Keratinocyte (primary cell): Measurements from ENCODE around the gene ZCCHC17. TPM values are rescaled to one million over a fixed set of nuclear protein-coding genes. Genes with fewer than 3 reads are reported as not detected.

ENCODE experiments used
- DNase-seq: peaks from one replicate; pipeline ENCODE4 v3.0.0-alpha.2; 2011; ENCODE audit warnings: low read depth, missing footprints, low spot score
- FAIRE-seq: peaks from 2 replicates; lab custom pipeline; 2011; peaks lifted over from hg19 to GRCh38; lab: Jason Lieb, UNC
- H2AFZ ChIP-seq: 2 replicates; pipeline ENCODE4 v1.6.0; 2012; ENCODE audit warnings: low read length, control low read depth, inconsistent platforms; ENCODE audit not compliant: control insufficient read depth
- H3K27ac ChIP-seq: 2 replicates; pipeline ENCODE4 v1.5.1; 2011; ENCODE audit warnings: low read length; ENCODE audit not compliant: control insufficient read depth, insufficient read depth
- H3K27me3 ChIP-seq: 3 replicates; pipeline ENCODE4 v1.6.0; 2011; ENCODE audit warnings: low read length; ENCODE audit not compliant: control insufficient read depth, insufficient read depth; ENCODE audit errors: extremely low read depth
- H3K36me3 ChIP-seq, 2 experiments: 2 replicates in 1 of 2; 3 replicates in 1 of 2; pipeline ENCODE4 v1.5.1; 2011; ENCODE audit warnings: low read length in 2 of 2, mild to moderate bottlenecking in 1 of 2; ENCODE audit not compliant: control insufficient read depth in 2 of 2, insufficient read depth in 2 of 2; ENCODE audit errors: extremely low read depth in 1 of 2
- H3K4me1 ChIP-seq: 3 replicates; pipeline ENCODE4 v1.5.1; 2011; ENCODE audit warnings: low read length; ENCODE audit not compliant: control insufficient read depth, insufficient read depth; ENCODE audit errors: extremely low read depth
- H3K4me2 ChIP-seq: 3 replicates; pipeline ENCODE4 v1.6.0; 2011; ENCODE audit warnings: low read depth, low read length; ENCODE audit not compliant: control insufficient read depth, insufficient read depth; ENCODE audit errors: extremely low read depth
- H3K4me3 ChIP-seq, 3 experiments: fragments of 200-600 bp in 1 of 3; sonication (generic) in 1 of 3; 2 replicates in 2 of 3; 3 replicates in 1 of 3; pipeline ENCODE4 v1.5.1; 2011 to 2016; ENCODE audit warnings: low read length in 3 of 3, mild to moderate bottlenecking in 3 of 3, control low read depth in 2 of 3, inconsistent platforms in 1 of 3, low read depth in 1 of 3, mixed read lengths in 1 of 3, mixed run types in 1 of 3, moderate library complexity in 1 of 3; ENCODE audit not compliant: control insufficient read depth in 2 of 3, insufficient read depth in 2 of 3; ENCODE audit errors: extremely low read depth in 1 of 3
- H3K79me2 ChIP-seq: 2 replicates; pipeline ENCODE4 v1.6.0; 2012; ENCODE audit warnings: low read length; ENCODE audit not compliant: control insufficient read depth, insufficient read depth
- H3K9ac ChIP-seq: 3 replicates; pipeline ENCODE4 v1.6.0; 2011; ENCODE audit warnings: low read length; ENCODE audit not compliant: control insufficient read depth, insufficient read depth; ENCODE audit errors: extremely low read depth
- H3K9me1 ChIP-seq: 3 replicates; pipeline ENCODE4 v1.6.0; 2011; ENCODE audit warnings: low read length; ENCODE audit not compliant: control insufficient read depth, insufficient read depth; ENCODE audit errors: extremely low read depth
- H3K9me3 ChIP-seq: 2 replicates; pipeline ENCODE4 v1.5.1; 2012; ENCODE audit warnings: low read depth, low read length; ENCODE audit not compliant: control insufficient read depth
- H4K20me1 ChIP-seq: 3 replicates; pipeline ENCODE4 v1.6.0; 2011; ENCODE audit warnings: low read length; ENCODE audit not compliant: control insufficient read depth, insufficient read depth; ENCODE audit errors: extremely low read depth
- EZH2 ChIP-seq: IDR thresholded peaks from one replicate; pipeline ENCODE4 v1.6.1; 2012; ENCODE audit warnings: inconsistent platforms, mild to moderate bottlenecking, low read length, moderate library complexity
- dilution Hi-C: fragments of 300-500 bp; cut with MboI; formaldehyde crosslinking; loops from one replicate; pipeline ENCODE4 v1.7.0; 2020; ENCODE audit warnings: low sequenced_read_pairs; ENCODE audit not compliant: extremely low pct_ligation_motif_present
- polyA plus RNA-seq, 5 experiments: library from polyadenylated mRNA; depleted of rRNA in 3 of 5; stranded (reverse) in 3 of 5; stranded (forward) in 1 of 5; unstranded in 1 of 5; fragments of >200 nt; gene quantifications; 1 replicate in 1 of 5; 2 replicates in 3 of 5; 3 replicates in 1 of 5; pipeline versions ENCODE4 v1.2.1 to v1.2.3, GENCODE V29; 2011 to 2012; ENCODE audit warnings: missing spikeins in 2 of 5, low read depth in 1 of 5, low replicate concordance in 1 of 5
- TF ChIP-seq, protein P1 (sequence below), 3 experiments: IDR thresholded peaks in 1 of 3; conservative IDR thresholded peaks in 1 of 3; optimal IDR thresholded peaks in 1 of 3; 2 replicates in 2 of 3; 3 replicates in 1 of 3; pipeline versions ENCODE3 to v1.5.1; 2011; ENCODE audit warnings: low read length in 3 of 3, mild to moderate bottlenecking in 3 of 3, moderate library complexity in 2 of 3, control low read depth in 1 of 3, inconsistent platforms in 1 of 3; ENCODE audit not compliant: insufficient read depth in 2 of 3; ENCODE audit errors: extremely low read depth in 1 of 3

ZCCHC17 gene
- polyA plus RNA-seq, 1 donor (not counting 4 experiments of a cell fraction or from before 2014, with no cell fraction given): 70.0 TPM

DNA sequence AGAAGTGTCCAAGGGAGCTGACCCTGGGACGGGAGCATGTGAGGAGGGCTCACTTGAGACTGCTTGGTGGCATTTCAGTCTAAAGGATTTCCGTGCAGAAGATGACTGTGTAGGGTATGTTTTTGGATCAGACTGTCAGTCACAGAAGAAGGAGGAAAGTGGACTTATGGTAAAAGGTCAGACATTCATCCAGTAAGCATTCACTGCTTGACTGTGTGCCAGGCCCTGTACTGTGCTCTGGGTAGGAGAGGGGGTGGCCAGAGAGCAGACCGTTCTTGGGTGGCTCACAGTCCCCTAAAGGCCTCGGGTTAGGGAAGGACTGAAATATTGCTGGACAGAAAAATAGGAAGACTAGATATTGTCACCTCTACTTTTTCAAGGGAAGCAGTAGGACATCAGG is 114.0 kb downstream of the ZCCHC17 start:
- no peak overlapping the region for H3K4me3 ChIP-seq
- H3K27me3 ChIP-seq: no peaks in the 10 kb centered on the region
- FAIRE-seq (peak; percentile 52), DNase-seq (no peak)
- no peak overlapping the region for H3K27ac ChIP-seq
- no peaks in the 10 kb centered on the region for H3K9me3 ChIP-seq
- peaks cover 28% of the 10 kb centered on the region for H3K79me2 ChIP-seq
- dilution Hi-C loops: no loop called here
- peaks cover 5% of the 10 kb centered on the region for H4K20me1 ChIP-seq
- no peaks in the 10 kb centered on the region for H3K9me1 ChIP-seq
- H2AFZ ChIP-seq: no peak overlapping the region
- H3K4me1 ChIP-seq: peaks cover 19% of the 10 kb centered on the region
- H3K36me3 ChIP-seq: peaks cover 2 to 11% of the 10 kb centered on the region in 2 experiments
- H3K4me2 ChIP-seq: no peak overlapping the region
- no peak for TF ChIP-seq EZH2
- TF ChIP-seq, protein P1, sequence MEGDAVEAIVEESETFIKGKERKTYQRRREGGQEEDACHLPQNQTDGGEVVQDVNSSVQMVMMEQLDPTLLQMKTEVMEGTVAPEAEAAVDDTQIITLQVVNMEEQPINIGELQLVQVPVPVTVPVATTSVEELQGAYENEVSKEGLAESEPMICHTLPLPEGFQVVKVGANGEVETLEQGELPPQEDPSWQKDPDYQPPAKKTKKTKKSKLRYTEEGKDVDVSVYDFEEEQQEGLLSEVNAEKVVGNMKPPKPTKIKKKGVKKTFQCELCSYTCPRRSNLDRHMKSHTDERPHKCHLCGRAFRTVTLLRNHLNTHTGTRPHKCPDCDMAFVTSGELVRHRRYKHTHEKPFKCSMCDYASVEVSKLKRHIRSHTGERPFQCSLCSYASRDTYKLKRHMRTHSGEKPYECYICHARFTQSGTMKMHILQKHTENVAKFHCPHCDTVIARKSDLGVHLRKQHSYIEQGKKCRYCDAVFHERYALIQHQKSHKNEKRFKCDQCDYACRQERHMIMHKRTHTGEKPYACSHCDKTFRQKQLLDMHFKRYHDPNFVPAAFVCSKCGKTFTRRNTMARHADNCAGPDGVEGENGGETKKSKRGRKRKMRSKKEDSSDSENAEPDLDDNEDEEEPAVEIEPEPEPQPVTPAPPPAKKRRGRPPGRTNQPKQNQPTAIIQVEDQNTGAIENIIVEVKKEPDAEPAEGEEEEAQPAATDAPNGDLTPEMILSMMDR (optimal IDR thresholded peaks at IDR 0.05 in 1 of 3, IDR thresholded peaks at IDR 0.05 in 1 of 3, conservative IDR thresholded peaks at IDR 0.05 in 1 of 3; ENCODE audit: extremely low read depth in 1 of 3, insufficient read depth in 2 of 3, low read length in 3 of 3): no peak
- no peak overlapping the region for H3K9ac ChIP-seq

- Histone ChIP-seq H3K36me3 (peaks cover 4 to 19% of the 10 kb centered on the region in 2 experiments), H2AFZ (no peak overlapping the region), H3K9me1 (peaks cover 2% of the 10 kb centered on the region), H3K27me3 (no peaks in the 10 kb centered on the region), H4K20me1 (peaks cover 5% of the 10 kb centered on the region), H3K27ac (no peak overlapping the region), H3K79me2 (peaks cover 37% of the 10 kb centered on the region), H3K4me1 (peaks cover 32% of the 10 kb centered on the region), H3K4me3 (no peak overlapping the region), H3K9me3 (no peaks in the 10 kb centered on the region), H3K9ac (no peak overlapping the region), H3K4me2 (peak overlapping the region; percentile 86)
- DNase-seq: no peak
- FAIRE-seq: no peak
- dilution Hi-C loops: no loop called here
- TF ChIP-seq, protein P1 (optimal IDR thresholded peaks at IDR 0.05 in 1 of 3, IDR thresholded peaks at IDR 0.05 in 1 of 3, conservative IDR thresholded peaks at IDR 0.05 in 1 of 3; ENCODE audit: extremely low read depth in 1 of 3, insufficient read depth in 2 of 3, low read length in 3 of 3): no peak
- no peak for TF ChIP-seq EZH2
Observed at GRCh38 chr1:31412205-31412604, 115.4 kb downstream of the ZCCHC17 start.
